Heart right ventricle (tissue), 16 donors: ENCODE measurements around the gene EIF3D. TPM values are rescaled to one million over a fixed set of nuclear protein-coding genes. Genes with fewer than 3 reads are reported as not detected.
A peak's percentile ranks its signal among the peaks of the same experiment; 100 is the strongest.

ENCODE experiments used
- ATAC-seq, 8 donors: fragments of 200-7000 bp; cut with Tn5 transposase; one replicate each; pipeline ENCODE4 v1.9.1; 2020; ENCODE audit warnings: mild to moderate bottlenecking in 8 of 8, moderate library complexity in 8 of 8, moderate number of reproducible peaks in 1 of 8
- DNase-seq, 2 donors: peaks; one replicate each; pipeline ENCODE4 v3.0.0-alpha.2; 2020
- H3K27ac ChIP-seq, 10 donors: fragments of 200-600 bp; sonication (generic) in 2 of 10; one replicate each; pipeline versions ENCODE4 v1.5.0 to v1.8.0; 2020 to 2022; ENCODE audit warnings: mild to moderate bottlenecking in 3 of 10
- H3K27me3 ChIP-seq, 7 donors: fragments of 200-600 bp; one replicate each; pipeline ENCODE4 v1.8.0; 2021 to 2022; ENCODE audit warnings: mild to moderate bottlenecking in 2 of 7
- H3K36me3 ChIP-seq, 9 donors: fragments of 200-600 bp; sonication (generic) in 1 of 9; one replicate each; pipeline versions ENCODE4 v1.5.0 to v1.8.0; 2020 to 2022; ENCODE audit warnings: mild to moderate bottlenecking in 2 of 9
- H3K4me1 ChIP-seq, 9 donors: fragments of 200-600 bp; sonication (generic) in 1 of 9; one replicate each; pipeline versions ENCODE4 v1.5.0 to v1.8.0; 2020 to 2022; ENCODE audit warnings: mild to moderate bottlenecking in 4 of 9
- H3K4me3 ChIP-seq, 10 donors: fragments of 200-600 bp; sonication (generic) in 2 of 10; one replicate each; pipeline versions ENCODE4 v1.5.0 to v1.8.0; 2020 to 2022; ENCODE audit warnings: mild to moderate bottlenecking in 7 of 10, moderate library complexity in 2 of 10
- H3K9me3 ChIP-seq, 11 donors: fragments of 200-600 bp in 10 of 11; sonication (generic) in 2 of 11; one replicate each; pipeline versions ENCODE4 v1.5.0 to v1.8.0; 2013 to 2022; ENCODE audit warnings: mild to moderate bottlenecking in 2 of 11, control low read depth in 1 of 11, moderate library complexity in 1 of 11
- CTCF ChIP-seq, 9 donors: fragments of 200-600 bp; sonication (generic) in 2 of 9; IDR thresholded peaks; one replicate each; pipeline versions ENCODE4 v1.5.0 to v1.8.0; 2021 to 2022; ENCODE audit warnings: antibody characterized with exemption in 9 of 9, mild to moderate bottlenecking in 5 of 9, moderate library complexity in 1 of 9
- WGBS, 2 donors: extraction: QIAGEN DNeasy Blood & Tissue Kit; methylation state at CpG; one replicate each; pipeline ENCODE4 v1.1.7; 2013; ENCODE audit warnings: inconsistent platforms in 1 of 2; 5-methylcytosine and 5-hydroxymethylcytosine counted together
- intact Hi-C, 10 donors: fragments of 100-400 bp; cut with DNase I; formaldehyde crosslinking; loops; one replicate each; pipeline versions ENCODE4 v1.11.1 to v1.14.2; 2022
- polyA plus RNA-seq, 2 donors: library from polyadenylated mRNA; stranded (reverse); fragments of 200-250 nt; gene quantifications; one replicate each; pipeline ENCODE4 v1.2.3, GENCODE V29; 2013
- total RNA-seq, 10 donors: library from RNA; stranded (reverse); fragmentation: NEBNext Ultra II Directional in 3 of 10; extraction: Animal tissue kit (Norgen Biotek cat#: 25700) in 3 of 10; gene quantifications; one replicate each; pipeline versions ENCODE4 v1.2.1 to v1.2.4, GENCODE V29; 2021 to 2023
- donor health status: Arrhythmogenic right ventricular cardiomyopathy.
- donor health status: ischemic (EF 13 %, LVEDD 7.1; RV severe dilation, severe dysfunction).
- donor health status: healthy with polysubstance abuse.
- donor health status: DM: no; HTN: yes; CAD: no.
- donor health status: DM: no; HTN: no; CAD: no.
- donor health status: ischemic (EF 25% LVEDD 6.9; RV normal size, moderate dysfunction).
- donor health status: ischemic (EF 25% LVEDD 5.7; RV mildly dilated, moderate dysfunction).
- donor health status: healthy.
- donor health status: DM: yes; HTN: yes; CAD: no.
- donor health status: Ischemic cardiomyopathy.
- donor health status: ischemic (EF 35%, LVEDD 5.7; RV mildly dilated, moderate dysfunction).
- donor health status: nonischemic (EF 11% LVEDD 7.7; RV severe dilation, severe dysfunction).
- donor health status: DM: yes; HTN: yes; CAD: no.
- donor health status: PGD.
- donor health status: ischemic (EF 29% LVEDD 5.4; RV normal size, mild dysfunction).
- donor health status: nonischemic (EF 23%, LVEDD 6.1; RV moderate dilation, normal function).

Gene EIF3D
- total and polyA plus RNA-seq, 12 donors: 61.4 to 180 (median 79.9) TPM

- Histone ChIP-seq H3K36me3 (peaks cover 0 to 31% (median 0%) of the 10 kb centered on the region in 9 donors), H3K9me3 (no peaks in the 10 kb centered on the region), H3K4me3 (no peak overlapping the region), H3K27me3 (no peaks in the 10 kb centered on the region), H3K4me1 (peaks cover 0 to 16% (median 0%) of the 10 kb centered on the region in 9 donors), H3K27ac (no peak overlapping the region)
- intact Hi-C loops: no loop called here
- 85 to 88% methylated on average over 30 of the region's 30 CpGs for WGBS, 2 donors
- no peak for TF ChIP-seq CTCF (IDR thresholded peaks at IDR 0.05)
- DNase-seq (no peak), ATAC-seq (no peak)
These were observed 30.9 kb downstream of the EIF3D start for GRCh38 chr22:36497910-36498665.

- Histone ChIP-seq H3K36me3 (peaks cover 0 to 44% (median 0%) of the 10 kb centered on the region in 9 donors), H3K27ac (peak overlapping the region in 1 of 10 donors; percentile 44), H3K4me3 (no peak overlapping the region), H3K4me1 (peaks cover 0 to 16% (median 0%) of the 10 kb centered on the region in 9 donors), H3K27me3 (no peaks in the 10 kb centered on the region), H3K9me3 (no peaks in the 10 kb centered on the region)
- TF ChIP-seq CTCF (IDR thresholded peaks at IDR 0.05): no peak
- intact Hi-C loops: no loop called here
- DNase-seq (peak in 1 of 2 donors; percentile 48), ATAC-seq (peak; percentile 46 to 78 (median 60))
- 73 to 75% methylated on average over 16 of the region's 16 CpGs for WGBS, 2 donors
These were observed 35.3 kb downstream of the EIF3D start for GRCh38 chr22:36493690-36494110.

- Histone ChIP-seq H3K4me1 (peaks cover 0 to 16% (median 0%) of the 10 kb centered on the region in 9 donors), H3K36me3 (peaks cover 0 to 36% (median 0%) of the 10 kb centered on the region in 9 donors), H3K9me3 (peaks cover 0 to 6% (median 0%) of the 10 kb centered on the region in 11 donors), H3K4me3 (no peak overlapping the region), H3K27ac (no peak overlapping the region), H3K27me3 (no peaks in the 10 kb centered on the region)
- ATAC-seq: no peak
- no peak for DNase-seq
- no peak for TF ChIP-seq CTCF (IDR thresholded peaks at IDR 0.05)
- WGBS, 2 donors: 84 to 90% methylated on average over 5 of the region's 5 CpGs
- intact Hi-C loops: no loop called here
These were observed 36.9 kb downstream of the EIF3D start for GRCh38 chr22:36492109-36492508.

GRCh38 chr22:36491155-36491554 is 37.8 kb downstream of the EIF3D start:
- no peak overlapping the region for H3K27ac ChIP-seq
- H3K4me1 ChIP-seq: peaks cover 0 to 16% (median 0%) of the 10 kb centered on the region in 9 donors
- ATAC-seq (no peak), DNase-seq (no peak)
- H3K27me3 ChIP-seq: no peaks in the 10 kb centered on the region
- H3K9me3 ChIP-seq: peaks cover 0 to 11% (median 0%) of the 10 kb centered on the region in 11 donors
- peaks cover 0 to 30% (median 0%) of the 10 kb centered on the region in 9 donors for H3K36me3 ChIP-seq
- intact Hi-C loops: no loop called here
- no peak overlapping the region for H3K4me3 ChIP-seq
- TF ChIP-seq CTCF (IDR thresholded peaks at IDR 0.05): no peak
- 94 to 96% methylated on average over 7 of the region's 7 CpGs for WGBS, 2 donors
